DND-41 (cell line): ENCODE results near the gene MAPKBP1.

Experiments used
- CTCF ChIP-seq: IDR thresholded peaks from 2 replicates; pipeline ENCODE4 v1.5.1; 2012; ENCODE audit warnings: borderline replicate concordance, low read length, moderate library complexity, mild to moderate bottlenecking; ENCODE audit not compliant: poor library complexity, severe bottlenecking; ENCODE audit errors: extremely low read depth
- EZH2 ChIP-seq: IDR thresholded peaks from 3 replicates; pipeline ENCODE4 v1.6.1; 2012; ENCODE audit warnings: borderline replicate concordance, low read depth, mild to moderate bottlenecking, moderate library complexity, low read length, inconsistent platforms; ENCODE audit not compliant: severe bottlenecking

- no peak for TF ChIP-seq CTCF
- TF ChIP-seq EZH2 = no peak
Measured at GRCh38 chr15:41829959-41830646, 55.8 kb downstream of the MAPKBP1 start.
